GM19240 (cell line): ENCODE results near the gene RASGRF2.
"Not testable (repeated sequence)": the region's sequence is repeated elsewhere in the genome, so short reads cannot be mapped to it uniquely, and the experiment has no call there.

Experiments
- DNase-seq: peaks from one replicate; pipeline ENCODE4 v3.0.0; 2011; ENCODE audit warnings: low spot score; ENCODE audit not compliant: insufficient read length

RASGRF2 gene

GRCh38 chr5:81270394-81271027 is 310.3 kb downstream of the RASGRF2 start:
- DNase-seq: not testable (repeated sequence)
